ENCODE data around the gene KLHL35. TPM values are rescaled to one million over a fixed set of nuclear protein-coding genes. Genes with fewer than 3 reads are reported as not detected.

The KLHL35 gene
- total RNA-seq, 1 donor from 2014 or later = 2.3 TPM

GRCh38 chr11:75430714-75431532 lies 2.1 kb downstream of the KLHL35 start:
- Mint-ChIP-seq H3K9me3 (ENCODE audit: unreplicated experiment) (no peaks in the 10 kb centered on the region), H3K4me1 (ENCODE audit: unreplicated experiment) (peaks cover 9% of the 10 kb centered on the region), H3K36me3 (ENCODE audit: unreplicated experiment) (peaks cover 2% of the 10 kb centered on the region), H3K27ac (ENCODE audit: unreplicated experiment) (no peak overlapping the region), H3K4me3 (ENCODE audit: unreplicated experiment) (peak overlapping the region; percentile 74), H3K27me3 (ENCODE audit: unreplicated experiment) (peaks cover 27% of the 10 kb centered on the region)
- TF ChIP-seq CTCF (IDR thresholded peaks at IDR 0.05) = no peak
- no peak for DNase-seq (ENCODE audit: extremely low spot score, unreplicated experiment)

- no peaks in the 10 kb centered on the region for H3K9me3 Mint-ChIP-seq (ENCODE audit: unreplicated experiment)
- no peak overlapping the region for H3K27ac Mint-ChIP-seq (ENCODE audit: unreplicated experiment)
- peaks cover 9% of the 10 kb centered on the region for H3K4me1 Mint-ChIP-seq (ENCODE audit: unreplicated experiment)
- peaks cover 2% of the 10 kb centered on the region for H3K36me3 Mint-ChIP-seq (ENCODE audit: unreplicated experiment)
- peak overlapping the region; percentile 74 for H3K4me3 Mint-ChIP-seq (ENCODE audit: unreplicated experiment)
- DNase-seq (ENCODE audit: extremely low spot score, unreplicated experiment) = peak; percentile 90
- no peak for TF ChIP-seq CTCF (IDR thresholded peaks at IDR 0.05)
- peaks cover 27% of the 10 kb centered on the region for H3K27me3 Mint-ChIP-seq (ENCODE audit: unreplicated experiment)
Measured at GRCh38 chr11:75429902-75430713, 2.9 kb downstream of the KLHL35 start.

- Mint-ChIP-seq H3K36me3 (ENCODE audit: unreplicated experiment) (peaks cover 2% of the 10 kb centered on the region), H3K4me1 (ENCODE audit: unreplicated experiment) (peaks cover 9% of the 10 kb centered on the region), H3K9me3 (ENCODE audit: unreplicated experiment) (no peaks in the 10 kb centered on the region), H3K4me3 (ENCODE audit: unreplicated experiment) (peak overlapping the region; percentile 69), H3K27me3 (ENCODE audit: unreplicated experiment) (peaks cover 27% of the 10 kb centered on the region), H3K27ac (ENCODE audit: unreplicated experiment) (peak overlapping the region; percentile 54)
- no peak for DNase-seq (ENCODE audit: extremely low spot score, unreplicated experiment)
- no peak for TF ChIP-seq CTCF (IDR thresholded peaks at IDR 0.05)
Measured at GRCh38 chr11:75429641-75429901, 3.4 kb downstream of the KLHL35 start.

- Mint-ChIP-seq H3K27ac (ENCODE audit: unreplicated experiment) (peak overlapping the region; percentile 54), H3K4me1 (ENCODE audit: unreplicated experiment) (peaks cover 9% of the 10 kb centered on the region), H3K9me3 (ENCODE audit: unreplicated experiment) (no peaks in the 10 kb centered on the region), H3K4me3 (ENCODE audit: unreplicated experiment) (peak overlapping the region; percentile 69), H3K36me3 (ENCODE audit: unreplicated experiment) (peaks cover 2% of the 10 kb centered on the region), H3K27me3 (ENCODE audit: unreplicated experiment) (peaks cover 27% of the 10 kb centered on the region)
- DNase-seq (ENCODE audit: extremely low spot score, unreplicated experiment) = no peak
- TF ChIP-seq CTCF (IDR thresholded peaks at IDR 0.05) = no peak
Measured at GRCh38 chr11:75428989-75429640, 3.9 kb downstream of the KLHL35 start.

GRCh38 chr11:75428281-75428724 lies 4.7 kb downstream of the KLHL35 start:
- peak overlapping the region; percentile 4 for H3K4me3 Mint-ChIP-seq (ENCODE audit: unreplicated experiment)
- TF ChIP-seq CTCF (IDR thresholded peaks at IDR 0.05) = no peak
- H3K9me3 Mint-ChIP-seq (ENCODE audit: unreplicated experiment) = no peaks in the 10 kb centered on the region
- peaks cover 9% of the 10 kb centered on the region for H3K4me1 Mint-ChIP-seq (ENCODE audit: unreplicated experiment)
- peaks cover 4% of the 10 kb centered on the region for H3K36me3 Mint-ChIP-seq (ENCODE audit: unreplicated experiment)
- H3K27me3 Mint-ChIP-seq (ENCODE audit: unreplicated experiment) = peaks cover 26% of the 10 kb centered on the region
- H3K27ac Mint-ChIP-seq (ENCODE audit: unreplicated experiment) = no peak overlapping the region
- no peak for DNase-seq (ENCODE audit: extremely low spot score, unreplicated experiment)
